HepG2 (cell line): ENCODE results near the gene RRN3. TPM values are rescaled to one million over a fixed set of nuclear protein-coding genes. Genes with fewer than 3 reads are reported as not detected.
"Not testable (repeated sequence)": the region's sequence is repeated elsewhere in the genome, so short reads cannot be mapped to it uniquely, and the experiment has no call there.

ENCODE experiments used
- ARID4A ChIP-seq: sonication (generic); formaldehyde crosslinking; IDR thresholded peaks from 2 replicates; pipeline ENCODE4 v1.5.0; 2020; ENCODE audit warnings: mild to moderate bottlenecking, missing genetic modification reagents, borderline replicate concordance
- ARID5B ChIP-seq: IDR thresholded peaks from 2 replicates; pipeline ENCODE4 v1.4.0; 2020; ENCODE audit warnings: mild to moderate bottlenecking, missing genetic modification reagents
- CBFB ChIP-seq: sonication (generic); formaldehyde crosslinking; IDR thresholded peaks from 2 replicates; pipeline ENCODE4 v1.4.0; 2020; ENCODE audit warnings: missing genetic modification reagents
- EP300 ChIP-seq, 3 experiments: sonication (generic) in 1 of 3; formaldehyde crosslinking in 1 of 3; IDR thresholded peaks; 2 replicates each; pipeline versions ENCODE4 v1.5.1 to v1.6.1; 2011 to 2020; ENCODE audit warnings: low read depth in 2 of 3, low read length in 2 of 3, borderline replicate concordance in 1 of 3, improper control_type of control experiment in 1 of 3, mild to moderate bottlenecking in 1 of 3, missing genetic modification reagents in 1 of 3, moderate library complexity in 1 of 3
- FOXA1 ChIP-seq, 2 experiments: fragments of 450-650 bp in 1 of 2; sonication (generic) in 1 of 2; formaldehyde crosslinking in 1 of 2; IDR thresholded peaks; 2 replicates each; pipeline versions ENCODE4 v1.4.0 to v1.6.1; 2016 to 2020; ENCODE audit warnings: missing genetic modification reagents in 1 of 2
- FOXA3 ChIP-seq: IDR thresholded peaks from 2 replicates; pipeline ENCODE4 v1.6.1; 2016; ENCODE audit warnings: missing genetic modification reagents, missing compliant biosample characterization
- FOXK1 ChIP-seq: sonication (generic); formaldehyde crosslinking; IDR thresholded peaks from 2 replicates; pipeline ENCODE4 v1.4.0; 2020; ENCODE audit warnings: low read depth, missing genetic modification reagents, borderline replicate concordance
- HDAC1 ChIP-seq: sonication (generic); formaldehyde crosslinking; IDR thresholded peaks from 2 replicates; pipeline ENCODE4 v1.5.1; 2020; ENCODE audit warnings: mild to moderate bottlenecking, missing genetic modification reagents
- NR2F6 ChIP-seq, 2 experiments: IDR thresholded peaks; 2 replicates each; pipeline ENCODE4 v1.6.1; 2016; ENCODE audit warnings: antibody characterized with exemption in 1 of 2, mild to moderate bottlenecking in 1 of 2
- PATZ1 ChIP-seq: sonication (generic); formaldehyde crosslinking; IDR thresholded peaks from 2 replicates; pipeline ENCODE4 v1.4.0; 2020; ENCODE audit warnings: missing genetic modification reagents
- SAP130 ChIP-seq: IDR thresholded peaks from 2 replicates; pipeline ENCODE4 v1.6.1; 2016; ENCODE audit warnings: low read depth
- SOX5 ChIP-seq: IDR thresholded peaks from 2 replicates; pipeline ENCODE4 v1.6.1; 2016; ENCODE audit warnings: borderline replicate concordance
- TGIF2 ChIP-seq: IDR thresholded peaks from 2 replicates; pipeline ENCODE4 v1.6.1; 2016; ENCODE audit warnings: control low read depth, missing compliant biosample characterization
- polyA plus RNA-seq, 8 experiments: library from polyadenylated mRNA; depleted of rRNA in 3 of 8; stranded (reverse) in 7 of 8; unstranded in 1 of 8; fragments of >200 nt; fragmentation: Illumina TruSeq in 4 of 8; extraction: Trizol in 4 of 8; gene quantifications; 2 replicates each; pipeline versions ENCODE4 v1.2.1 to v1.2.3, GENCODE V29; 2011 to 2016; ENCODE audit warnings: low read depth in 4 of 8, missing spikeins in 1 of 8, mixed read lengths in 1 of 8; ENCODE audit not compliant: insufficient read depth in 1 of 8
- total RNA-seq, 5 experiments: library from RNA; depleted of rRNA; stranded (reverse); fragments of >200 nt; fragmentation: Illumina TruSeq; extraction: Trizol; gene quantifications; 2 replicates each; pipeline ENCODE4 v1.2.3, GENCODE V29; 2016; ENCODE audit warnings: low read depth in 1 of 5

The RRN3 gene
- total and polyA plus RNA-seq, 2 of the 13 experiments (the other 11 are each of a cell fraction or from before 2014, with no cell fraction given), result 45.8 to 67.0 TPM

- peak; percentile 59 for TF ChIP-seq ARID4A (CRISPR knock-in tag)
- peak; percentile 95 for TF ChIP-seq TGIF2 (CRISPR knock-in tag)
- not testable (repeated sequence) for TF ChIP-seq NR2F6 (IDR thresholded peaks at IDR 0.05); EP300 (CRISPR knock-in tag; IDR thresholded peaks at IDR 0.05; ENCODE audit: borderline replicate concordance); FOXA1 (IDR thresholded peaks at IDR 0.05)
- peak; percentile 42; the same call in 1 of the 2 replicates for TF ChIP-seq NR2F6 (CRISPR knock-in tag; IDR thresholded peaks at IDR 0.05)
- TF ChIP-seq FOXK1 (CRISPR knock-in tag), result peak; percentile 67; the same call in 1 of the 2 replicates
- peak; percentile 59; the same call in 1 of the 2 replicates for TF ChIP-seq HDAC1
- TF ChIP-seq SAP130 (CRISPR knock-in tag), result peak; percentile 96
- TF ChIP-seq EP300 (IDR thresholded peaks at IDR 0.05; ENCODE audit: low read depth in 2 of 2, low read length in 2 of 2), result peak in 1 of 2 experiments; percentile 35; a peak in 1 of 4 replicates
- TF ChIP-seq FOXA3 (CRISPR knock-in tag), result peak; percentile 60; the same call in 1 of the 2 replicates
- peak; percentile 14; the same call in 1 of the 2 replicates for TF ChIP-seq SOX5 (CRISPR knock-in tag)
- peak; percentile 72 for TF ChIP-seq FOXA1 (CRISPR knock-in tag; IDR thresholded peaks at IDR 0.05)
- TF ChIP-seq CBFB (CRISPR knock-in tag), result 0 out of 2 replicates have a peak, but pooled peaks have one; percentile 50
- peak; percentile 50; the same call in 1 of the 2 replicates for TF ChIP-seq PATZ1 (CRISPR knock-in tag)
- TF ChIP-seq ARID5B, result peak; percentile 53
These were observed 77.0 kb downstream of the RRN3 start (continued) for GRCh38 chr16:15016951-15017580.
